Stimulated activated CD4-positive, alpha-beta T cell treated with anti-CD3 and anti-CD28 coated beads, Interleukin-2, amount 100 ng/mL, for 4 hours (primary cell): ENCODE measurements around the gene CLIC1.
A peak's percentile ranks its signal among the peaks of the same experiment; 100 is the strongest.

ENCODE experiments used
- DNase-seq: peaks from one replicate; pipeline ENCODE4 v3.0.0-alpha.2; 2020; ENCODE audit warnings: low read depth

The CLIC1 gene

GRCh38 chr6:31768363-31769257, 32.3 kb upstream of the CLIC1 start:
- DNase-seq, result no peak

GRCh38 chr6:31767096-31767645, 30.8 kb upstream of the CLIC1 start:
- no peak for DNase-seq

GRCh38 chr6:31765910-31766794, 29.8 kb upstream of the CLIC1 start:
- DNase-seq, result no peak

- DNase-seq, result no peak
Observed at GRCh38 chr6:31765559-31765909, 29.2 kb upstream of the CLIC1 start.

GRCh38 chr6:31764198-31764597, 27.9 kb upstream of the CLIC1 start:
- no peak for DNase-seq

- no peak for DNase-seq
Observed at GRCh38 chr6:31763619-31763940, 27.2 kb upstream of the CLIC1 start.

- DNase-seq, result no peak
Observed at GRCh38 chr6:31762878-31763618, 26.7 kb upstream of the CLIC1 start.

- no peak for DNase-seq
Observed at GRCh38 chr6:31762356-31762755, 26.0 kb upstream of the CLIC1 start, which contains the start of gene SAPCD1. TSS of gene SAPCD1 (plus strand) at chr6:31762656. CDS start at chr6:31763055, 399 bp downstream.

- DNase-seq, result no peak
Observed at GRCh38 chr6:31761343-31761742, 25.0 kb upstream of the CLIC1 start.

GRCh38 chr6:31760790-31761189, 24.5 kb upstream of the CLIC1 start:
- DNase-seq, result no peak

GRCh38 chr6:31758281-31758680, 22.0 kb upstream of the CLIC1 start:
- DNase-seq, result no peak

- DNase-seq, result no peak
Observed at GRCh38 chr6:31752739-31753319, 16.5 kb upstream of the CLIC1 start.

GRCh38 chr6:31750411-31751022, 14.2 kb upstream of the CLIC1 start:
- DNase-seq, result no peak

GRCh38 chr6:31749301-31750036, 13.1 kb upstream of the CLIC1 start:
- DNase-seq, result no peak

- no peak for DNase-seq
Observed at GRCh38 chr6:31744422-31744821, 8.1 kb upstream of the CLIC1 start.

GRCh38 chr6:31742894-31743293, 6.6 kb upstream of the CLIC1 start:
- DNase-seq, result no peak

- no peak for DNase-seq
Observed at GRCh38 chr6:31741815-31742214, 5.5 kb upstream of the CLIC1 start.

GRCh38 chr6:31740397-31741223, 4.3 kb upstream of the CLIC1 start:
- DNase-seq, result no peak

GRCh38 chr6:31739639-31740396, 3.5 kb upstream of the CLIC1 start, which contains the start of gene MSH5:
TSS of gene MSH5 (plus strand) at chr6:31740005. CDS start at chr6:31740467, 462 bp downstream.
- DNase-seq, result peak; percentile 93
